Endothelial cell of umbilical vein (primary cell): Measurements from ENCODE around the gene ACER2. TPM values are rescaled to one million over a fixed set of nuclear protein-coding genes. Genes with fewer than 3 reads are reported as not detected.

ENCODE experiments used
- BruUV-seq: library from RNA; stranded (reverse); fragments of 400-500 nt; replicated peaks from 2 replicates; lab custom pipeline; 2021; lab: Mats Ljungman, UMichigan
- CTCF ChIA-PET: fragments of 300-600, 350-600 bp; sonication (Branson Sonifier 250); formaldehyde crosslinking; loops from one replicate; lab custom pipeline; 2021; ENCODE audit warnings: antibody characterized with exemption, inconsistent platforms; lab: Charles Lee
- POLR2A ChIA-PET: fragments of 300-600, 350-600 bp; sonication (Branson Sonifier 250); formaldehyde crosslinking; loops from one replicate; lab custom pipeline; 2021; ENCODE audit warnings: antibody characterized with exemption, inconsistent platforms; lab: Charles Lee
- DNase-seq: peaks from one replicate; pipeline ENCODE4 v3.0.0-alpha.2; 2011; ENCODE audit warnings: low read depth, low spot score
- FAIRE-seq: peaks from 2 replicates; lab custom pipeline; 2011; peaks lifted over from hg19 to GRCh38; lab: Jason Lieb, UNC
- H2AFZ ChIP-seq: 2 replicates; pipeline ENCODE4 v1.6.0; 2012; ENCODE audit warnings: low read depth, low read length, control low read depth, inconsistent platforms
- H3K27ac ChIP-seq: 2 replicates; pipeline ENCODE4 v1.5.1; 2011; ENCODE audit warnings: low read depth, mild to moderate bottlenecking, control low read depth, low read length, moderate library complexity; ENCODE audit not compliant: insufficient read depth
- H3K27me3 ChIP-seq, 2 experiments: 2 replicates each; pipeline versions ENCODE4 v1.6.0 to v1.6.1; 2011; ENCODE audit warnings: low read length in 2 of 2, mixed read lengths in 1 of 2; ENCODE audit not compliant: control insufficient read depth in 2 of 2, insufficient read depth in 2 of 2
- H3K36me3 ChIP-seq, 2 experiments: 2 replicates in 1 of 2; 3 replicates in 1 of 2; pipeline ENCODE4 v1.5.1; 2011; ENCODE audit warnings: low read length in 2 of 2, mild to moderate bottlenecking in 1 of 2, moderate library complexity in 1 of 2; ENCODE audit not compliant: control insufficient read depth in 2 of 2, insufficient read depth in 2 of 2; ENCODE audit errors: extremely low read depth in 1 of 2
- H3K4me1 ChIP-seq: 3 replicates; pipeline ENCODE4 v1.5.1; 2011; ENCODE audit warnings: mild to moderate bottlenecking, low read length; ENCODE audit not compliant: control insufficient read depth, insufficient read depth; ENCODE audit errors: extremely low read depth
- H3K4me2 ChIP-seq: 2 replicates; pipeline ENCODE4 v1.6.1; 2011; ENCODE audit warnings: low read length, control low read depth, mixed read lengths; ENCODE audit not compliant: insufficient read depth
- H3K4me3 ChIP-seq, 3 experiments: fragments of 200-600 bp in 1 of 3; sonication (generic), shearing (Covaris generic) in 1 of 3; replicated peaks in 1 of 3; 2 replicates each; pipeline ENCODE4 v1.5.1; 2011 to 2016; ENCODE audit warnings: control low read depth in 3 of 3, low read length in 3 of 3, mild to moderate bottlenecking in 2 of 3, inconsistent platforms in 1 of 3, low read depth in 1 of 3, moderate library complexity in 1 of 3; ENCODE audit not compliant: insufficient read depth in 1 of 3
- H3K79me2 ChIP-seq: 2 replicates; pipeline ENCODE4 v1.6.0; 2012; ENCODE audit warnings: low read length, inconsistent platforms; ENCODE audit not compliant: control insufficient read depth, insufficient read depth
- H3K9ac ChIP-seq: replicated peaks from 2 replicates; pipeline ENCODE3; 2011; ENCODE audit warnings: low read length, control low read depth; ENCODE audit not compliant: insufficient read depth; ENCODE audit errors: extremely low read depth
- H3K9me1 ChIP-seq: replicated peaks from 3 replicates; pipeline ENCODE4 v1.6.0; 2011; ENCODE audit warnings: mild to moderate bottlenecking, low read length; ENCODE audit not compliant: control insufficient read depth, insufficient read depth; ENCODE audit errors: extremely low read depth
- H3K9me3 ChIP-seq: replicated peaks from 2 replicates; pipeline ENCODE4 v1.5.1; 2012; ENCODE audit warnings: low read length, inconsistent platforms; ENCODE audit not compliant: control insufficient read depth, insufficient read depth
- H4K20me1 ChIP-seq: replicated peaks from 2 replicates; pipeline ENCODE3; 2011; ENCODE audit warnings: mild to moderate bottlenecking, low read length; ENCODE audit not compliant: control insufficient read depth, insufficient read depth; ENCODE audit errors: extremely low read depth
- CTCF ChIP-seq, 2 donors: IDR thresholded peaks; 1 replicate in 1 of 2; 2 replicates in 1 of 2; pipeline ENCODE4 v1.5.1; 2011; ENCODE audit warnings: low read length in 2 of 2, mild to moderate bottlenecking in 2 of 2, moderate library complexity in 2 of 2, control low read depth in 1 of 2, inconsistent platforms in 1 of 2, low read depth in 1 of 2; ENCODE audit not compliant: insufficient read depth in 1 of 2; ENCODE audit errors: extremely low read depth in 1 of 2
- EZH2 ChIP-seq: IDR thresholded peaks from 2 replicates; pipeline ENCODE4 v1.6.1; 2012; ENCODE audit warnings: borderline replicate concordance, low read depth, mild to moderate bottlenecking, moderate library complexity, low read length, inconsistent platforms; ENCODE audit not compliant: severe bottlenecking
- FOS ChIP-seq: IDR thresholded peaks from 2 replicates; pipeline ENCODE4 v1.6.1; 2011; ENCODE audit warnings: mild to moderate bottlenecking, low read length, moderate library complexity, borderline replicate concordance; ENCODE audit not compliant: insufficient read depth
- GATA2 ChIP-seq: IDR thresholded peaks from 2 replicates; pipeline ENCODE4 v1.7.0; 2011; ENCODE audit warnings: low read depth, mild to moderate bottlenecking, moderate library complexity, mixed read lengths, low read length; ENCODE audit not compliant: insufficient read length, insufficient read depth
- JUN ChIP-seq: IDR thresholded peaks from 2 replicates; pipeline ENCODE4 v1.6.1; 2011; ENCODE audit warnings: borderline replicate concordance, low read depth; ENCODE audit not compliant: insufficient read length, insufficient read depth
- MAX ChIP-seq: IDR thresholded peaks from 2 replicates; pipeline ENCODE4 v1.6.1; 2011; ENCODE audit not compliant: insufficient read depth, insufficient read length
- MYC ChIP-seq: IDR thresholded peaks from one replicate; pipeline ENCODE4 v1.6.1; 2011; ENCODE audit warnings: mild to moderate bottlenecking, low read depth, low read length
- POLR2A ChIP-seq: IDR thresholded peaks from 2 replicates; pipeline ENCODE4 v1.6.1; 2012; ENCODE audit warnings: low read depth, mild to moderate bottlenecking, control low read depth, low read length
- POLR2AphosphoS5 ChIP-seq: IDR thresholded peaks from 2 replicates; pipeline ENCODE4 v1.6.1; 2012; ENCODE audit warnings: low read depth, mild to moderate bottlenecking, control low read depth, low read length, moderate library complexity; ENCODE audit not compliant: insufficient read depth
- dilution Hi-C: fragments of 300-500 bp; cut with MboI; formaldehyde crosslinking; loops from one replicate; pipeline ENCODE4 v1.15.0; 2019; ENCODE audit warnings: low sequenced_read_pairs; ENCODE audit not compliant: extremely low pct_ligation_motif_present
- intact Hi-C: fragments of 100-400 bp; cut with micrococcal nuclease; formaldehyde crosslinking; loops from one replicate; pipeline ENCODE4 v1.10.0; 2022
- polyA plus RNA-seq, 4 experiments: library from polyadenylated mRNA; depleted of rRNA in 3 of 4; stranded (reverse) in 3 of 4; unstranded in 1 of 4; fragments of >200 nt; gene quantifications; 2 replicates each; pipeline versions ENCODE4 v1.2.1 to v1.2.3, GENCODE V29; 2011 to 2012; ENCODE audit warnings: missing spikeins in 1 of 4
- total RNA-seq: library from RNA; stranded (reverse); gene quantifications from 2 replicates; pipeline ENCODE4 v1.2.3, GENCODE V29; 2021

The ACER2 gene
- total and polyA plus RNA-seq, 2 donors (not counting 3 experiments of a cell fraction or from before 2014, with no cell fraction given): 5.2 to 7.3 TPM

GRCh38 chr9:19481121-19481870, 72.5 kb downstream of the ACER2 start:
- ChIA-PET POLR2A (no interaction called here), CTCF (interaction anchor here (0.7 to 3.0 kb wide), 4 partner anchors 8 to 16 kb away, joined by 3 to 7 read pairs (median 6); no protein-coding TSS in a partner anchor)
- Histone ChIP-seq H3K9ac (no peak overlapping the region), H3K9me3 (no peaks in the 10 kb centered on the region), H3K36me3 (no peaks in the 10 kb centered on the region), H3K27ac (no peak overlapping the region), H2AFZ (no peak overlapping the region), H3K79me2 (no peaks in the 10 kb centered on the region), H3K9me1 (no peaks in the 10 kb centered on the region), H3K4me2 (no peak overlapping the region), H3K4me3 (no peak overlapping the region), H3K4me1 (no peaks in the 10 kb centered on the region), H4K20me1 (no peaks in the 10 kb centered on the region), H3K27me3 (peaks cover 0 to 18% of the 10 kb centered on the region in 2 experiments)
- TF ChIP-seq JUN: no peak
- no peak for TF ChIP-seq MYC
- no peak for TF ChIP-seq POLR2A
- TF ChIP-seq POLR2AphosphoS5: no peak
- no peak for TF ChIP-seq GATA2
- no peak for TF ChIP-seq FOS
- TF ChIP-seq EZH2: no peak
- TF ChIP-seq CTCF (IDR thresholded peaks at IDR 0.05; ENCODE audit: extremely low read depth in 1 of 2, insufficient read depth in 1 of 2, low read depth in 1 of 2, low read length in 2 of 2): no peak
- no peak for TF ChIP-seq MAX
- DNase-seq (no peak), FAIRE-seq (no peak)
- dilution Hi-C loops (no loop called here), intact Hi-C loops (no loop called here)
- BruUV-seq: no TSS peak
